ENCODE measurements around the gene PRRG3. TPM values are rescaled to one million over a fixed set of nuclear protein-coding genes. Genes with fewer than 3 reads are reported as not detected.

Gene PRRG3
- total and polyA plus RNA-seq, 2 of the 4 experiments (the other 2 are of a cell fraction): not detected

DNA sequence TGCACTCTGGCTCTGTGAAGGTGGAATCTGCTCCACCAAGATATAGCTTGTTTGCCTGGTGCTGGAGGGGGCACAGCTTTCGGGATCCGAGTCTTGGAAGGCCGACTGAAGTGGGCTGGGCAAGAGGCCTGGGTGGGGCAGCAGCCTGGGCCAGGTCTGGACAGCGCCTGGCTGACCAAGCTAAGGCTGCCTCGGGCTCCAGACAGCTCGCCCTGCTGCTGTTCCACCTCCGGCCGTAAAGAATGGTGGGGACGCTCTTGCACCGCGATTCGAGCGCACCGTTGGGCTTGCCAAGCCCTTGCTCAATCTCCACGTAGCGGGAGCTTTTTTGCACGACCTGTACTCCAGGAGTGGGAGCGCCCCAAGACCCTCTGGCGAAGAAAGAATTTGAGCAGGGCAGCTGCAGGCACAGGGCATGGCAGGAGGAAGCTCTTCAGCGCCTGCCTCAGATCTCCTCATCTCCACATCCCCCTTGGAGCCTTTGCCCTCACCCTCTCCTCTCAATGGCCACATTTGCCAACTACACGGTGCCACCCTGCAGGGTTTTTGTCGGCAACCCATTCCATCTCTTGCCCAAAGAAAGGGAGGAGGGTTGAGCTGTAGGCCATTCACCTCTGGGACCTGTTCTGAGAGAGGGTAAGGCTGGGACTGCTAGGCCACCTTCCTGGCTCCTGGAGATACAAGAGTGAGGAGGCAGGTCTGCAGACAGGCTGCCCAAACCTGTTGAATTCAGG is 58.2 kb downstream of the PRRG3 start:
- no peak overlapping the region for H2BK20ac ChIP-seq (ENCODE audit: low read depth, low read length)
- intact Hi-C loops (cut with micrococcal nuclease) (loop anchor here (5.0 kb wide), 1 partner anchor 884 kb away; the partner anchor contains the start of gene GABRQ), in situ Hi-C loops (cut with MboI; ENCODE audit: low sequenced_read_pairs) (loop anchor here (25.0 kb wide), 1 partner anchor 884 kb away; the partner anchor contains the start of gene GABRQ), dilution Hi-C loops (cut with HindIII; ENCODE audit: low sequenced_read_pairs, unreplicated experiment) (no loop called here)
- H2BK120ac ChIP-seq (ENCODE audit: low read depth, low read length): no peak overlapping the region
- H4K8ac ChIP-seq (ENCODE audit: low read depth in 2 of 2, low read length in 2 of 2): no peak overlapping the region
- H2AFZ ChIP-seq (replicated peaks; ENCODE audit: low read length, poor library complexity): no peak overlapping the region
- no peaks in the 10 kb centered on the region for H3K27me3 ChIP-seq (ENCODE audit: control insufficient read depth, insufficient read depth, low read length)
- no peaks in the 10 kb centered on the region for H4K20me1 ChIP-seq (ENCODE audit: insufficient read depth, low read length)
- H3K79me1 ChIP-seq (ENCODE audit: low read depth in 1 of 2, low read length in 2 of 2): no peaks in the 10 kb centered on the region
- WGBS, 2 experiments (ENCODE audit: extremely low coverage in 2 of 2, insufficient read length in 1 of 2): 3% methylated on average over 8 of the region's 22 CpGs; no CpG with 5 or more reads in 1 of the 2 experiments
- H3K9me3 ChIP-seq (ENCODE audit: control insufficient read depth, insufficient read depth, low read length): peaks cover 4% of the 10 kb centered on the region; the same call in 1 of the 2 replicates
- H3K4me1 ChIP-seq (ENCODE audit: control insufficient read depth, insufficient read depth, low read length): no peaks in the 10 kb centered on the region
- no peak overlapping the region for H4K5ac ChIP-seq (ENCODE audit: low read depth, low read length)
- H3K18ac ChIP-seq (ENCODE audit: low read depth, low read length): no peak overlapping the region
- H3K56ac ChIP-seq (ENCODE audit: extremely low read depth, insufficient read depth, low read length): no peak overlapping the region
- BruUV-seq (replicated peaks): no TSS peak
- H3K14ac ChIP-seq (replicated peaks; ENCODE audit: low read depth, low read length): no peak overlapping the region
- ChIA-PET POLR2A (ENCODE audit: unreplicated experiment) (no interaction called here), CTCF (no interaction called here)
- H3K4ac ChIP-seq (ENCODE audit: low read depth, low read length): no peak overlapping the region
- H2BK5ac ChIP-seq (ENCODE audit: low read depth, low read length, poor library complexity, severe bottlenecking): no peak overlapping the region
- H3K4me3 ChIP-seq (ENCODE audit: insufficient read depth, low read depth, low read length): no peak overlapping the region
- no peak overlapping the region for H3K27ac ChIP-seq (ENCODE audit: insufficient read depth, low read length)
- H3K23ac ChIP-seq (ENCODE audit: low read depth, low read length): no peak overlapping the region
- H3K36me3 ChIP-seq (ENCODE audit: control insufficient read depth, insufficient read depth, low read length): no peaks in the 10 kb centered on the region
- H3K9me1 ChIP-seq (ENCODE audit: insufficient read depth, low read length): no peaks in the 10 kb centered on the region
- no peak overlapping the region for H2AK9ac ChIP-seq (replicated peaks; ENCODE audit: low read depth, low read length, poor library complexity)
- no peak overlapping the region for H2AK5ac ChIP-seq (ENCODE audit: low read depth, low read length)
- no peak overlapping the region for H3K9ac ChIP-seq (ENCODE audit: low read depth, low read length)
- DNase-seq (peak; percentile 2), ATAC-seq (ENCODE audit: low read depth) (peak; percentile 37)
- no peak overlapping the region for H2BK15ac ChIP-seq (ENCODE audit: low read depth, low read length)
- H4K91ac ChIP-seq (ENCODE audit: insufficient read depth, low read depth, low read length): no peak overlapping the region
- H3K4me2 ChIP-seq (ENCODE audit: low read depth, low read length): no peak overlapping the region
- no peak for TF ChIP-seq BHLHE40 (IDR thresholded peaks at IDR 0.05; ENCODE audit: low read depth, low read length)
- TF ChIP-seq MXI1 (IDR thresholded peaks at IDR 0.05; ENCODE audit: borderline replicate concordance, low read depth, low read length): no peak
- no peak for TF ChIP-seq NFE2L2 (IDR thresholded peaks at IDR 0.05; ENCODE audit: low read depth, low read length)
- TF ChIP-seq RCOR1 (IDR thresholded peaks at IDR 0.05; ENCODE audit: insufficient replicate concordance, low read length): no peak
- TF ChIP-seq, protein P1, sequence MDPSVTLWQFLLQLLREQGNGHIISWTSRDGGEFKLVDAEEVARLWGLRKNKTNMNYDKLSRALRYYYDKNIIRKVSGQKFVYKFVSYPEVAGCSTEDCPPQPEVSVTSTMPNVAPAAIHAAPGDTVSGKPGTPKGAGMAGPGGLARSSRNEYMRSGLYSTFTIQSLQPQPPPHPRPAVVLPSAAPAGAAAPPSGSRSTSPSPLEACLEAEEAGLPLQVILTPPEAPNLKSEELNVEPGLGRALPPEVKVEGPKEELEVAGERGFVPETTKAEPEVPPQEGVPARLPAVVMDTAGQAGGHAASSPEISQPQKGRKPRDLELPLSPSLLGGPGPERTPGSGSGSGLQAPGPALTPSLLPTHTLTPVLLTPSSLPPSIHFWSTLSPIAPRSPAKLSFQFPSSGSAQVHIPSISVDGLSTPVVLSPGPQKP (IDR thresholded peaks at IDR 0.05; ENCODE audit: borderline replicate concordance, low read depth, low read length): no peak
- TF ChIP-seq FOS (IDR thresholded peaks at IDR 0.05; ENCODE audit: low read depth, low read length): no peak
- peak; percentile 60 for TF ChIP-seq RAD21 (IDR thresholded peaks at IDR 0.05; ENCODE audit: low read length)
- TF ChIP-seq MAZ (IDR thresholded peaks at IDR 0.05; ENCODE audit: borderline replicate concordance, low read depth, low read length): no peak
- TF ChIP-seq MAFK (IDR thresholded peaks at IDR 0.05; ENCODE audit: low read depth, low read length): no peak
- no peak for TF ChIP-seq CHD1 (IDR thresholded peaks at IDR 0.05; ENCODE audit: low read depth, low read length)
- TF ChIP-seq POLR2A (IDR thresholded peaks at IDR 0.05; ENCODE audit: low read depth, low read length): no peak
- no peak for TF ChIP-seq RFX5 (IDR thresholded peaks at IDR 0.05; ENCODE audit: low read depth, low read length)
- TF ChIP-seq, protein P2, sequence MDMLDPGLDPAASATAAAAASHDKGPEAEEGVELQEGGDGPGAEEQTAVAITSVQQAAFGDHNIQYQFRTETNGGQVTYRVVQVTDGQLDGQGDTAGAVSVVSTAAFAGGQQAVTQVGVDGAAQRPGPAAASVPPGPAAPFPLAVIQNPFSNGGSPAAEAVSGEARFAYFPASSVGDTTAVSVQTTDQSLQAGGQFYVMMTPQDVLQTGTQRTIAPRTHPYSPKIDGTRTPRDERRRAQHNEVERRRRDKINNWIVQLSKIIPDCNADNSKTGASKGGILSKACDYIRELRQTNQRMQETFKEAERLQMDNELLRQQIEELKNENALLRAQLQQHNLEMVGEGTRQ (IDR thresholded peaks at IDR 0.05; ENCODE audit: low read depth, low read length): no peak
- TF ChIP-seq SMC3 (IDR thresholded peaks at IDR 0.05; ENCODE audit: low read depth, low read length): peak; percentile 39
- TF ChIP-seq, protein P3, sequence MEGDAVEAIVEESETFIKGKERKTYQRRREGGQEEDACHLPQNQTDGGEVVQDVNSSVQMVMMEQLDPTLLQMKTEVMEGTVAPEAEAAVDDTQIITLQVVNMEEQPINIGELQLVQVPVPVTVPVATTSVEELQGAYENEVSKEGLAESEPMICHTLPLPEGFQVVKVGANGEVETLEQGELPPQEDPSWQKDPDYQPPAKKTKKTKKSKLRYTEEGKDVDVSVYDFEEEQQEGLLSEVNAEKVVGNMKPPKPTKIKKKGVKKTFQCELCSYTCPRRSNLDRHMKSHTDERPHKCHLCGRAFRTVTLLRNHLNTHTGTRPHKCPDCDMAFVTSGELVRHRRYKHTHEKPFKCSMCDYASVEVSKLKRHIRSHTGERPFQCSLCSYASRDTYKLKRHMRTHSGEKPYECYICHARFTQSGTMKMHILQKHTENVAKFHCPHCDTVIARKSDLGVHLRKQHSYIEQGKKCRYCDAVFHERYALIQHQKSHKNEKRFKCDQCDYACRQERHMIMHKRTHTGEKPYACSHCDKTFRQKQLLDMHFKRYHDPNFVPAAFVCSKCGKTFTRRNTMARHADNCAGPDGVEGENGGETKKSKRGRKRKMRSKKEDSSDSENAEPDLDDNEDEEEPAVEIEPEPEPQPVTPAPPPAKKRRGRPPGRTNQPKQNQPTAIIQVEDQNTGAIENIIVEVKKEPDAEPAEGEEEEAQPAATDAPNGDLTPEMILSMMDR (conservative IDR thresholded peaks at IDR 0.05; ENCODE audit: low read depth, low read length): peak; percentile 57
